Measurements from ENCODE around the gene BOD1L2. TPM values are rescaled to one million over a fixed set of nuclear protein-coding genes. Genes with fewer than 3 reads are reported as not detected.

BOD1L2 gene
- total RNA-seq, 2 experiments from 2014 or later = not detected

DNA sequence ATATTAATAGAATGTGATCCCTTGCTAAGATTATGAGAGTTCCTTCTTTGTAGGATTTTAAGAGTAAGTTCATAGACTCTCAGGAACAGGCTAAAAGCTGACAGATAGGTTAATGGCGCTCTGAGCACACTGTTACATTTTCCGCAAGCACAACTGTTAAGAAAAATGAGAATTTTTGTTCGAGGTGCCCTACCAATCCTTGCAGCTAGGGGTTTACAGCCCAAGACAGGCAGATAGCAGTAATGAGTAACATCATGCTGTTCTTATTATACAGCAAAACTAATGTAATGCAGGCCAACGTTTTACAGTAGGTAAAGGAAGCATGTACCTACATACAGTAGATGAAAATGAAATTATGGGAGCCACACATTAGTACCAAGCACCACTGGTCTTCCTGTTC lies 11.2 kb upstream of the BOD1L2 start:
- Mint-ChIP-seq H3K4me1 (ENCODE audit: low read depth) (no peaks in the 10 kb centered on the region), H3K27ac (no peak overlapping the region), H3K9me3 (no peaks in the 10 kb centered on the region), H3K27me3 (peaks cover 6% of the 10 kb centered on the region), H3K4me3 (no peak overlapping the region), H3K36me3 (no peaks in the 10 kb centered on the region)
- intact Hi-C loops (cut with micrococcal nuclease) = no loop called here
- no peak for DNase-seq
- ChIA-PET POLR2A (no interaction called here), CTCF (no interaction called here)

DNA sequence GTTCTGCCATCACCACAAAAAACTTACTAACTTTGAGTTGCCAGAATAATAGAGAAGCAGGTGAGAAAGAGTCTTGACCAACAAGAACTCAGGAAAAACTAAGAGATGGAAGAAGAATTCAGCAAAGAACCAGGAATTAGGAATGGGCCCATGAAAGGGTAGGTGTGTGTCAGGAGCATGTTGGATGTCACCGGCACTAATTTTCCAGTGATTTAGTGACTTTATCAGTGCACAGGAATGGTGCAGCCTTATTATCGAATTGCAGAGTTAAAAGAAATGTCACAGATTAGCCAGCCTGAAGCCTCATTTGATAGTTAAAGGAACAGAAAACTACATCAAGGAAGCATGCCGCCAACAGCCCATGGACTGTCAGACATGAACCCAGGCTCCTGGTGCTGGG lies 9.0 kb upstream of the BOD1L2 start:
- Mint-ChIP-seq H3K27ac (no peak overlapping the region), H3K4me1 (ENCODE audit: low read depth) (no peaks in the 10 kb centered on the region), H3K27me3 (peaks cover 6% of the 10 kb centered on the region), H3K9me3 (no peaks in the 10 kb centered on the region), H3K36me3 (no peaks in the 10 kb centered on the region), H3K4me3 (no peak overlapping the region)
- POLR2A ChIA-PET = no interaction called here
- intact Hi-C loops (cut with micrococcal nuclease) = no loop called here
- DNase-seq = no peak
- CTCF ChIA-PET = no interaction called here

DNA sequence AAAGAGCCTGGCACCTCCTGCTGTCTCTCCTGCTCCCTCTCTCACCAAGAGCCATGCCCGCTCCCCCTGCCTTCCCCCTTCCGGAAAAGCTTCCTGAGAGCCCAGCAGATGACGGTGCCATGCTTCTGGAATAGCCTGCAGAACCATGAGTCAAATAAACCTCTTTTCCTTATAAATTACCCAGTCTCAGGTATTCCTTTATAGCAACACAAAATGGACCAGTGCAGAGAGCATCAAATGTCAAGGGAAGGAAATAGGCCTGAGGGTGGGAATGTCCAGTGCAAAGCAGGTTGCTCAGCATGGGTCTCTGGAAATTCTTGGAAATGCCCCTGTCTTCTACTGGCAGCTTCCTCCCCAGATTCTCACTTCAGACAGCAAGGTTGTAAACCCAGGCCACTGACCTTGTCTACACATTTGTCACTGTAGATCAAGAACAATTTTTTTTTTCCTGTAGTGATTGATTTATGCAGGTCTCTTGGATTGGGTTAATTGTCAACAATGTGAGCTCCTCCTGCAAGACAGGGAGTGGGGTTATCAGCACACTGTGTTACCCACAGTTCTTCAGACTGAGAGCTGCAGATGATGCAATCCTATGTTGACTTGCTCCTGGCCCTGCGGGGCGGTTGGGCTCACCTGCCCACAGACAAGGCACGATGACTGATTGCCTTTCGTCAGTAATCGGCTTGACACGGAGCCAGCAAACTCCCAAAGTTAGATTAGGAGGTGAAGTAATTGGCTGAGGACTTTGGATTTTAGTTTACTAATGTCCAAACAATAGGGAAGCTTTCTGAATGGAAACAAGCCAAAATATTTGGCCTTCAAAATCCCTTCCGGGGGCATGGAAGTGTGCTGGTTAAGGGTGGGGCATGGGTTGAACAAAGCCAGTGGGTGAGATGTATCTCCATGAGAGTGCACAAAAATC lies 5.4 kb upstream of the BOD1L2 start:
- H3K27me3 Mint-ChIP-seq = peaks cover 2% of the 10 kb centered on the region
- no peak overlapping the region for H3K27ac Mint-ChIP-seq
- CTCF ChIA-PET = no interaction called here
- intact Hi-C loops (cut with micrococcal nuclease) = no loop called here
- H3K4me3 Mint-ChIP-seq = no peak overlapping the region
- H3K36me3 Mint-ChIP-seq = no peaks in the 10 kb centered on the region
- H3K9me3 Mint-ChIP-seq = no peaks in the 10 kb centered on the region
- POLR2A ChIA-PET = no interaction called here
- DNase-seq = no peak
- H3K4me1 Mint-ChIP-seq (ENCODE audit: low read depth) = no peaks in the 10 kb centered on the region

DNA sequence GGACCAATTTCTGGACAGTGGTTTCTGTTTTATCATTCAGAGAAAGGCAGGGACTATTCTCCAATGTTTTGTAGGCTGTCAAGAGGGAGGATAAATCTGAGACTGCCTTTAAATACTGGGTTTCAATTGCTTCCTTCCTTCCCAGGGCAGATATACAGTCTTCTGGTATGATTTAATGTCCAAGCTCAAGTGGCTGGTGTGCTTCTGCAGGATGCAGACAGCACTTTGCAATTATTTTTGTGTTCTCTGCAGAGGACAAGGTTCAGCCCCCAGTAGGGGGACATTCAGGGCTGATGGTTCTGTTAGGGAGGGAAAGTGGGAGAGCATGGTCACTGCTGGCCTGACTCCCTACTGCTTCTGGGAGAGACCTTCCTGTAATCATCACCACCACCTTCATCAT lies 4.6 kb upstream of the BOD1L2 start:
- peaks cover 2% of the 10 kb centered on the region for H3K27me3 Mint-ChIP-seq
- H3K36me3 Mint-ChIP-seq = no peaks in the 10 kb centered on the region
- no peaks in the 10 kb centered on the region for H3K9me3 Mint-ChIP-seq
- intact Hi-C loops (cut with micrococcal nuclease) = no loop called here
- POLR2A ChIA-PET = no interaction called here
- CTCF ChIA-PET = no interaction called here
- H3K27ac Mint-ChIP-seq = no peak overlapping the region
- H3K4me3 Mint-ChIP-seq = no peak overlapping the region
- no peak for DNase-seq
- H3K4me1 Mint-ChIP-seq (ENCODE audit: low read depth) = no peaks in the 10 kb centered on the region

DNA sequence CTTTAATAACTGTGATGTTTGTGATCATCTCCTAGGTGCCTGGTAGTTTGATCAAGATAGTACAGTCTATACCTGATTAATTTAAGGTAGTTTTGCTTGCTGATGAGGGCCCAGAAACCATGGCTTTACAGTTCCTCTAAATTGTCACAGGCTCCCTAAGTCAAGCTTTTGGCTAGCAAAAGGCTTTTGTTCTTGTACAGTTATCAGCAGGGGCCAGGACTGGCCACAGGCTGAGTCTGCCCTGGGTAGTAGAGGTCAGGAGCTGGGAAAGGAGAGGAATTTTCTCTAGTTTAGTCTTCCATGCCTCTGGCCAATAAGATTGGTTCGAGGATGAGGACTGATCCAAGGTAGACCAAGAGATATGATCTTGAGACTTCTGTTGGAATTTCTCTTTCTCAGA lies 3.6 kb upstream of the BOD1L2 start:
- intact Hi-C loops (cut with micrococcal nuclease) = no loop called here
- ChIA-PET POLR2A (no interaction called here), CTCF (no interaction called here)
- H3K4me3 Mint-ChIP-seq = no peak overlapping the region
- H3K27me3 Mint-ChIP-seq = peaks cover 2% of the 10 kb centered on the region
- H3K9me3 Mint-ChIP-seq = no peaks in the 10 kb centered on the region
- H3K36me3 Mint-ChIP-seq = no peaks in the 10 kb centered on the region
- DNase-seq = no peak
- no peak overlapping the region for H3K27ac Mint-ChIP-seq
- no peaks in the 10 kb centered on the region for H3K4me1 Mint-ChIP-seq (ENCODE audit: low read depth)

DNA sequence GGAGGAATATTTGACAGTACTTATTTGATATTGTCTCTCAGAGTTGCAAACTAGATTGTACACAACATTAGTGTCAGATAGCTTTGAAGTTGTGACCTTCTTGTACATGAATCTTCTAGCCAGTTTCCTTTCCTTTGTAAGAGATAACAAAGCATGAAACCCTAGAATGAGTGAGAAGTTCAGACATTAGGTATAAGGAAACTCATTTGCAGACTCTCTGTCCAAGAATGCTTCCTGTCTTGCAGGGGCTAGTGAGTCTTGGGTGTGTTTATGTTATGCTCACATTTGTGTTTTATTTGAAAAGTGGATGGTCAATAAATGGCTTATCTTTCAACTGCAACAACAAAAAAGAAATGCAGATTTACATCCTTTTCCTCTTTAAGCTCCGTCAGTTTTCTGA lies 1.4 kb downstream of the BOD1L2 start:
- Mint-ChIP-seq H3K36me3 (no peaks in the 10 kb centered on the region), H3K27me3 (peaks cover 9% of the 10 kb centered on the region), H3K4me3 (no peak overlapping the region), H3K9me3 (no peaks in the 10 kb centered on the region), H3K4me1 (ENCODE audit: low read depth) (no peaks in the 10 kb centered on the region), H3K27ac (no peak overlapping the region)
- intact Hi-C loops (cut with micrococcal nuclease) = no loop called here
- ChIA-PET POLR2A (no interaction called here), CTCF (no interaction called here)
- DNase-seq = no peak

DNA sequence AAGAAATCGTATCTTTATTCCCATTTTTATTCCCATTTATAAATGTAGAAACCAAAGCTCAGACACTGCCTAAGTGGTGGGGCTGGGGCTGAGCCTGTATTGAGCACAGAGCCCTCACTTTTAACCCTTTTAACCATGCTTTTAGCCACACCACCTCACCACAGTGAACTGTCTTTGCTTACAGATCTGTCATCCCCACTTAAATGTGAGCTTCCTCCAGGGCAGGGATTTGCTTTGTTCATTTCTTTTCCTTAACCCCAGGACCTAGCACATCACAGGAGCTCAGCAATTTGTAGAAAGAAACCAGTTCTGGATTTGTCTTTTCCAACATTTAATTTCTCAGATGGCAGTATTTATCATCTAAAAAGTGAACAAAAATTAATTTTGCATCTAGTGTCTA lies 2.2 kb downstream of the BOD1L2 start:
- H3K36me3 Mint-ChIP-seq = no peaks in the 10 kb centered on the region
- peaks cover 9% of the 10 kb centered on the region for H3K27me3 Mint-ChIP-seq
- ChIA-PET POLR2A (no interaction called here), CTCF (no interaction called here)
- H3K4me1 Mint-ChIP-seq (ENCODE audit: low read depth) = no peaks in the 10 kb centered on the region
- DNase-seq = no peak
- H3K4me3 Mint-ChIP-seq = no peak overlapping the region
- no peaks in the 10 kb centered on the region for H3K9me3 Mint-ChIP-seq
- intact Hi-C loops (cut with micrococcal nuclease) = no loop called here
- no peak overlapping the region for H3K27ac Mint-ChIP-seq

DNA sequence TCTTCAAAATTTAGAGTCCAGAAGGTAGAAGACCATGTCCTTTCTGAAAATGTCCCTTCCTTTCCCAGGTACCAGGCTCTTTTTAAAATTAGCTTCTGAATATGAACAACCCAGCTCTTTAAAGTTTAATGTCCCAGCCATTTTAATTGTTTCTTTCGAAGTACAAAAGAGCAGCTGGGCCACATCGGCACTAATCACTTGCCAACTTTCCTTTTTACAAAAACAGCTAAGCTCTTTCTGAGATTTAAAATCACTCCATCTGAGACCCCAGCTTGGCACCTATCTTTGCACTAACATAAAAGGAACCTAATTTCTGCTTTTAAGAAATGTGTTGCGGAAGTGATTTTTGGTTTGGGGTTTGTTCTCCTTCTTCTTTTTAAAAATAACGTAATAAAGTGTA lies 2.6 kb downstream of the BOD1L2 start:
- H3K36me3 Mint-ChIP-seq = no peaks in the 10 kb centered on the region
- H3K27ac Mint-ChIP-seq = no peak overlapping the region
- H3K9me3 Mint-ChIP-seq = no peaks in the 10 kb centered on the region
- no peak for DNase-seq
- ChIA-PET POLR2A (no interaction called here), CTCF (no interaction called here)
- peaks cover 9% of the 10 kb centered on the region for H3K27me3 Mint-ChIP-seq
- no peaks in the 10 kb centered on the region for H3K4me1 Mint-ChIP-seq (ENCODE audit: low read depth)
- intact Hi-C loops (cut with micrococcal nuclease) = no loop called here
- no peak overlapping the region for H3K4me3 Mint-ChIP-seq

DNA sequence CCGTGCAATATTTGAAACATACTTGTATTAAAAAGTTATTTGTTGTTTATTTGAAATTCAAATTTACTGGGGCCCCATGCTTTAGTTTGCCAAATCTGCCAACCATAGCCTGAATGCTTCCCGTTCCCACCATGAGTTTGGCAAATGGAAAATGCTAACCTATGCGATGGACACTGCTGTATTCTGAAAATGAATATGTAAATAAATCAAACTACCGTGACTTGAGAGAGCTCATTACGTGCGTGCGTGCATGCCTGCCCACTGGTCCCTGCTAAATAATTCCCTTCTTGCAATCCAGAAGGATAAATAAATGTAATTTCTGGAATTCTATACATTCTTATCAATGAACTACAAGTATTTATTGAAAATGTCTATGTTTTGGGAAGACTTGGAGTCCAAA lies 3.2 kb downstream of the BOD1L2 start:
- Mint-ChIP-seq H3K36me3 (no peaks in the 10 kb centered on the region), H3K4me3 (no peak overlapping the region), H3K4me1 (ENCODE audit: low read depth) (no peaks in the 10 kb centered on the region), H3K27me3 (peaks cover 9% of the 10 kb centered on the region), H3K9me3 (no peaks in the 10 kb centered on the region), H3K27ac (no peak overlapping the region)
- DNase-seq = no peak
- ChIA-PET POLR2A (no interaction called here), CTCF (no interaction called here)
- intact Hi-C loops (cut with micrococcal nuclease) = no loop called here

DNA sequence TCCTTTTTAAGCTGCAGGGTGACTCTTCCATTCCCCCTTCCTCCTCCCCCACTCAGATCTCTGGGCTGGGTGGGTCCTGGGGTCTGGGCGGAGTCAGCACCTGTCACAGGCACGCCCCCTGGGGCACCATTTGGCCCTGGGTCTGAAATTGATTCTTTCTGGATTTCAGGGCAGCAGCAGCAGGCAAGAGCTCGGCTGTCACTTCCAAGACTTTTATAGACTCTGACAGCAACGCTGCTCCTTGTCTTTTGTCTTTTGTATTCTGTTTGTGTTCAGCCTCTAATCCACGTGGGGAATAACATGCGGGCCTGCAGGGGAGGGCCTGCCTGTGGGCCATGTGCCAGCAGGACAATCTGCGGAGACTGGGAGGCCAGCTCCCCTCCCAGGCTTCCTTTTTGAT lies 3.9 kb downstream of the BOD1L2 start:
- CTCF ChIA-PET = no interaction called here
- no peaks in the 10 kb centered on the region for H3K9me3 Mint-ChIP-seq
- no peak overlapping the region for H3K4me3 Mint-ChIP-seq
- no peak overlapping the region for H3K27ac Mint-ChIP-seq
- H3K27me3 Mint-ChIP-seq = peaks cover 9% of the 10 kb centered on the region
- H3K4me1 Mint-ChIP-seq (ENCODE audit: low read depth) = no peaks in the 10 kb centered on the region
- POLR2A ChIA-PET = no interaction called here
- H3K36me3 Mint-ChIP-seq = no peaks in the 10 kb centered on the region
- DNase-seq = no peak
- intact Hi-C loops (cut with micrococcal nuclease) = no loop called here

DNA sequence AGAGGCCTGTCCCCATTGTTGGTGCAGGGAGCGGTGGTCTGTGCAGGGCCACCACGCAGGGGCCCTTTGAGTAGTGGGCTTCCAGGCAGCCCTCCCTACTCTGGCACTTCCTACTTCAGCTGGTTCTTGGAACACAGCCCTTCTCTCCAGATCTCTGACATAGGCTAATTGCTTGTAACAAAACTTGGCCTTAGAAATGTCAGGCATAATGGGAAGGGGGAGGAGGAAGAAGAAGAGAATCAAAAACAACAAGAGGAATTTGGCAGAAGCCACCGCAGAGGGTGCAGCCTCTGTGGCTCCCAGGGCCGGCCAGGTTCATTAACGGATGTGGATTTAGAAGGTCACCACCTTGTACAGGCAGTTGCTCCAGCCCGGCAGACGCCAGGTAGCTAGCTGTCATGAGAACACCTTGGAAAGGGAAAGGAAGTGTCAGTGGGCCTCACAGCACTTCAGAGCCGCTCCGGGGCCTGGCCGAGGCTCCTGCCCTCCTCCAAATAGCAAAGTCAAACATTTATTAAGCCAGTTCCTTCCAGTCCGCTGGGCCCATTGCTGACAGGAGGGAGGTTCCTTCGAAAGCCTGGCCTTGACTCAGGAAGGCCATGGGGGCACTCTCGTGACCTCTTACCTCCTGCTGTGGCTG lies 7.4 kb downstream of the BOD1L2 start:
- ChIA-PET CTCF (no interaction called here), POLR2A (no interaction called here)
- H3K27ac Mint-ChIP-seq = no peak overlapping the region
- intact Hi-C loops (cut with micrococcal nuclease) = no loop called here
- no peaks in the 10 kb centered on the region for H3K9me3 Mint-ChIP-seq
- DNase-seq = no peak
- H3K36me3 Mint-ChIP-seq = no peaks in the 10 kb centered on the region
- peaks cover 9% of the 10 kb centered on the region for H3K27me3 Mint-ChIP-seq
- H3K4me1 Mint-ChIP-seq (ENCODE audit: low read depth) = no peaks in the 10 kb centered on the region
- no peak overlapping the region for H3K4me3 Mint-ChIP-seq

DNA sequence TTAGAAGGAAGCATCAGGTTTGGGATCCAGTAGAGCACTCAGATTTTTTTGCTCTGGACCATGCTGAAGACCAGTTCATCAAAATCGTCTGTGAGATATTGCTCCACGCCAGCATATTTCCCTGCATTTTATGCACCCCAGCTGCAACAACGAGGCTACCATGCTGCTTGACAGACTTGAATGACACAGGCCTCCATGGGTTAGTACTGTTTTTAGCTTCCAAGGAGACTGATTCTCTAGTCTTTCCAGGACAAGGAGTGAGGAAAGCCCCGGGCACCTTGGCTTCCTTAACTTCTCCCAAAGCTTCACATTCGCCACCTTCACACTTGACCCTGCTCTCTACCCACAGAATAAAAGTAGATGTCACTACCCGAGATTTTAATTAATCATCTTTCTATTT lies 17.5 kb downstream of the BOD1L2 start:
- H3K36me3 Mint-ChIP-seq = no peaks in the 10 kb centered on the region
- no peaks in the 10 kb centered on the region for H3K9me3 Mint-ChIP-seq
- H3K27me3 Mint-ChIP-seq = peaks cover 5% of the 10 kb centered on the region
- no peaks in the 10 kb centered on the region for H3K4me1 Mint-ChIP-seq (ENCODE audit: low read depth)
- CTCF ChIA-PET = no interaction called here
- no peak overlapping the region for H3K4me3 Mint-ChIP-seq
- intact Hi-C loops (cut with micrococcal nuclease) = no loop called here
- POLR2A ChIA-PET = no interaction called here
- H3K27ac Mint-ChIP-seq = no peak overlapping the region
- DNase-seq = no peak

DNA sequence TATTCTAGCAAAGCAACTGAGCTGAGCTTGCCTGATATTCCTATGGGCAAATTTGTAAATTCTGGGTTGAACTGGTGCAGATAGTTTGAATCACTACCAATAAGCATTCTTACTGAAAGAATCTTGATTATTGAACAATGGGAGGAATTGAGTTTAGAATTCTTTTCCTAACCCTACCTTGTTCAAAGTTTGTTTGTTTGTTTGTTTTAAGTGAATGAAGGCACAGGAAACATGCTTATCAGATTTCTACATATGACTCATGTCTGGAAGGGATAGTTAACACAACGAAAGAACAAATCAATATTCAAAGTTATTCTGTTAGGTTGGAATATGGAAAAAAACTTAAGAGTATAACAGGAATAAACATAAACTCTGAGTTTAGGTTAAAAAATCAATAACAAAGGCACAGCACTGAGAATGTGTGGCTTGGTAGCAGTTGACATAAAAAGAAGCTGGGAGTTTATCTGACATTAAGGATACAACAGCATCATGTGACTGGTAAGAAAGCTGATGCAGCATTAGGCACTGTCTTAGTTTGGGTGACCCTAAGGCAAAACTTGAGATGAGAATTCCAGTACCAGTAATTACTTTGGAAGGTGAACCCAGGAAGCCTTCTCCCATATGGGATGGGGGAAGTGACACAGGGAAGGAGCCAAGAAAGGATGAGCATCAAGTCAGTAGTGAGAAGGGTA lies 20.9 kb downstream of the BOD1L2 start:
- H3K36me3 Mint-ChIP-seq = no peaks in the 10 kb centered on the region
- peaks cover 5% of the 10 kb centered on the region for H3K27me3 Mint-ChIP-seq
- intact Hi-C loops (cut with micrococcal nuclease) = no loop called here
- DNase-seq = no peak
- ChIA-PET CTCF (no interaction called here), POLR2A (no interaction called here)
- no peak overlapping the region for H3K4me3 Mint-ChIP-seq
- H3K27ac Mint-ChIP-seq = no peak overlapping the region
- no peaks in the 10 kb centered on the region for H3K4me1 Mint-ChIP-seq (ENCODE audit: low read depth)
- no peaks in the 10 kb centered on the region for H3K9me3 Mint-ChIP-seq

All from activated CD4-positive, alpha-beta memory T cell treated with anti-CD3 and anti-CD28 coated beads for 36 hours (primary cell).